Measurements from ENCODE around the gene DNAI4. TPM values are rescaled to one million over a fixed set of nuclear protein-coding genes. Genes with fewer than 3 reads are reported as not detected.

The DNAI4 gene
- total and polyA plus RNA-seq, 2 of the 8 experiments (the other 6 are each of a cell fraction or from before 2014, with no cell fraction given), result 0.32 to 2.1 TPM

DNA sequence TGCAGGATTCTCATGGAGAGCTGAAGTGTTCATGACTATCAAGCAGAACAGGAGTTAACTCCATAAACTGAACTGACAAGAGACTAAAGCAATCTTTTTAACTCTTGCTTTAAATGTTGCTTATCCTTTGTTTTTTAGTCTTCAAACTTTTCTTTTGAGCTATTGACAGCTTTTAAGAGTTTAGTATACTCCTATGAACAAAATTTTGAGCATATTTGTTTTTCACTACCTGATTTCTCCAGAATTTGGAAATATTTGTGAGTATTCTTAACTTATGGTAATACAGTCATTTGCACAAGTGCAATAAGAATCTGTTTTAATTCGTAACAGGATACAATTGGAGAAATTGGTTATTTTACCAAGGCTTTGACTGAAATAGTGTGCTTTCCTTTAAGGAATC is 7.2 kb downstream of the DNAI4 start:
- TF ChIP-seq SIX5 (IDR thresholded peaks at IDR 0.05; ENCODE audit: low read depth, low read length), result no peak
- POLR2A ChIA-PET (ENCODE audit: partially characterized antibody), result no interaction called here
- no peaks in the 10 kb centered on the region; a peak in 1 of 7 replicates for H3K4me1 ChIP-seq (replicated peaks in 1 of 4; ENCODE audit: control insufficient read depth in 3 of 4, insufficient read depth in 4 of 4, low read length in 3 of 4)
- no peaks in the 10 kb centered on the region for H3K27me3 ChIP-seq (replicated peaks in 1 of 4; ENCODE audit: control insufficient read depth in 3 of 4, extremely low read depth in 1 of 4, insufficient read depth in 3 of 4, low read length in 3 of 4)
- no peak overlapping the region for H3K56ac ChIP-seq (replicated peaks; ENCODE audit: insufficient read length, low read depth, low read length)
- DNase-seq (ENCODE audit: low read depth in 1 of 2, low spot score in 2 of 2) (no peak), FAIRE-seq (no peak)
- no peak overlapping the region for H2BK20ac ChIP-seq (ENCODE audit: low read length)
- no peak overlapping the region for H3K27ac ChIP-seq (ENCODE audit: low read depth, low read length)
- no peak overlapping the region for H3K18ac ChIP-seq (ENCODE audit: extremely low read depth, low read length)
- no peaks in the 10 kb centered on the region for H3K9me3 ChIP-seq (ENCODE audit: insufficient read depth in 2 of 2, low read depth in 1 of 2, low read length in 1 of 2)
- H2BK12ac ChIP-seq (ENCODE audit: low read depth, low read length), result no peak overlapping the region
- H3K14ac ChIP-seq (ENCODE audit: insufficient read length), result no peak overlapping the region
- H4K91ac ChIP-seq (replicated peaks; ENCODE audit: insufficient read length, low read length), result no peak overlapping the region
- H2BK120ac ChIP-seq (replicated peaks; ENCODE audit: low read depth, low read length), result no peak overlapping the region
- no peak overlapping the region for H2AK5ac ChIP-seq (ENCODE audit: low read depth, low read length)
- no peak overlapping the region for H2BK5ac ChIP-seq (ENCODE audit: low read depth, low read length)
- 86% methylated on average over 1 of the region's 1 CpG; no CpG with 5 or more reads in 1 of the 2 experiments for WGBS, 2 experiments (ENCODE audit: extremely low coverage in 1 of 2, insufficient coverage in 1 of 2, insufficient read length in 1 of 2, insufficient replicate concordance in 2 of 2, low coverage in 1 of 2, low lambda C conversion rate in 2 of 2, missing lambda C conversion rate in 1 of 2)
- no peak overlapping the region for H3K4me2 ChIP-seq (ENCODE audit: insufficient read depth in 1 of 2, low read depth in 2 of 2, low read length in 2 of 2)
- H3K23me2 ChIP-seq (ENCODE audit: low read depth, low read length), result no peaks in the 10 kb centered on the region
- 0 out of 2 replicates have a peak, but pooled peaks cover 2% of the 10 kb centered on the region for H3K79me1 ChIP-seq (ENCODE audit: low read depth, low read length)
- no peak overlapping the region for H3K4ac ChIP-seq (replicated peaks; ENCODE audit: insufficient read length, low read depth, low read length)
- H3K23ac ChIP-seq (ENCODE audit: insufficient read length), result no peak overlapping the region
- peaks cover 0 to 12% of the 10 kb centered on the region in 2 experiments; a peak in 2 of 4 replicates for H3K79me2 ChIP-seq (ENCODE audit: control insufficient read depth in 1 of 2, insufficient read depth in 2 of 2, low read length in 2 of 2)
- no peak overlapping the region for H2BK15ac ChIP-seq (ENCODE audit: low read length)
- no peak overlapping the region for H3K4me3 ChIP-seq (ENCODE audit: extremely low read depth in 1 of 4, insufficient read depth in 2 of 4, low read depth in 3 of 4, low read length in 4 of 4)
- H2AFZ ChIP-seq (ENCODE audit: low read length), result no peak overlapping the region
- no peak overlapping the region for H3K9ac ChIP-seq (replicated peaks in 1 of 4; ENCODE audit: extremely low read depth in 1 of 4, low read depth in 3 of 4, low read length in 3 of 4)
- no peaks in the 10 kb centered on the region for H4K20me1 ChIP-seq (replicated peaks in 1 of 2; ENCODE audit: control insufficient read depth in 1 of 2, insufficient read depth in 2 of 2, low read length in 2 of 2)
- no peak overlapping the region for H4K5ac ChIP-seq (ENCODE audit: insufficient read length, low read depth, low read length)
- CTCF ChIA-PET (ENCODE audit: partially characterized antibody), result no interaction called here
- no peak overlapping the region for H4K8ac ChIP-seq (ENCODE audit: extremely low read depth, insufficient read depth, low read length)
- no peaks in the 10 kb centered on the region; a peak in 1 of 8 replicates for H3K36me3 ChIP-seq (ENCODE audit: control insufficient read depth in 2 of 4, insufficient read depth in 4 of 4, low read length in 3 of 4)

Data from H1 (cell line).